Naive thymus-derived CD8-positive, alpha-beta T cell (primary cell): ENCODE data around the gene DCUN1D2. TPM values are rescaled to one million over a fixed set of nuclear protein-coding genes. Genes with fewer than 3 reads are reported as not detected.

Experiments
- ATAC-seq, 2 donors: fragments of 150-1000 bp; cut with Tn5 transposase in 1 of 2; sonication (Bioruptor Pico), chemical (Tn5 transposase) in 1 of 2; 1 replicate in 1 of 2; 2 replicates in 1 of 2; pipeline ENCODE4 v1.10.0; 2021; ENCODE audit warnings: mild to moderate bottlenecking in 2 of 2, moderate library complexity in 2 of 2
- POLR2A ChIA-PET: fragments of 350-600 bp; sonication (Branson Sonifier 250); formaldehyde crosslinking; loops from one replicate; lab custom pipeline; 2021; ENCODE audit warnings: antibody characterized with exemption; lab: Charles Lee
- DNase-seq, 10 donors: peaks; one replicate each; pipeline versions ENCODE4 v3.0.0 to v3.0.0-alpha.2; 2020 to 2022
- H3K27ac Mint-ChIP-seq, 10 donors: one replicate each; pipeline ENCODE4 v1.8.0; 2020 to 2022; ENCODE audit warnings: mild to moderate bottlenecking in 10 of 10, mixed read lengths in 10 of 10, moderate library complexity in 4 of 10, inconsistent platforms in 1 of 10
- H3K27me3 Mint-ChIP-seq, 5 donors: one replicate each; pipeline ENCODE4 v1.8.0; 2021 to 2022; ENCODE audit warnings: mixed read lengths in 5 of 5
- H3K36me3 Mint-ChIP-seq, 3 donors: one replicate each; pipeline ENCODE4 v1.8.0; 2020 to 2022; ENCODE audit warnings: mixed read lengths in 3 of 3, mild to moderate bottlenecking in 2 of 3, inconsistent platforms in 1 of 3
- H3K4me1 Mint-ChIP-seq, 4 donors: one replicate each; pipeline ENCODE4 v1.8.0; 2021 to 2022; ENCODE audit warnings: mixed read lengths in 4 of 4
- H3K4me3 Mint-ChIP-seq, 10 donors: one replicate each; pipeline ENCODE4 v1.8.0; 2020 to 2022; ENCODE audit warnings: mild to moderate bottlenecking in 10 of 10, mixed read lengths in 10 of 10, moderate library complexity in 6 of 10, inconsistent platforms in 1 of 10
- H3K9me3 Mint-ChIP-seq, 9 donors: one replicate each; pipeline ENCODE4 v1.8.0; 2020 to 2022; ENCODE audit warnings: mixed read lengths in 9 of 9, mild to moderate bottlenecking in 3 of 9, inconsistent platforms in 1 of 9, moderate library complexity in 1 of 9
- polyA plus RNA-seq, 3 donors: library from polyadenylated mRNA; unstranded; fragments of 300-500 nt; fragmentation: Illumina TruSeq; gene quantifications; one replicate each; pipeline ENCODE4 v1.2.3, GENCODE V29; 2021
- total RNA-seq, 8 experiments: library from RNA in 2 of 8; stranded (reverse) in 2 of 8; gene quantifications; one replicate each; pipeline ENCODE4 v1.2.3 and lab custom pipeline; 2021 to 2026

DCUN1D2 gene
- total and polyA plus RNA-seq, 5 experiments from 2014 or later, result 4.8 to 37.5 (median 11.4) TPM

DNA sequence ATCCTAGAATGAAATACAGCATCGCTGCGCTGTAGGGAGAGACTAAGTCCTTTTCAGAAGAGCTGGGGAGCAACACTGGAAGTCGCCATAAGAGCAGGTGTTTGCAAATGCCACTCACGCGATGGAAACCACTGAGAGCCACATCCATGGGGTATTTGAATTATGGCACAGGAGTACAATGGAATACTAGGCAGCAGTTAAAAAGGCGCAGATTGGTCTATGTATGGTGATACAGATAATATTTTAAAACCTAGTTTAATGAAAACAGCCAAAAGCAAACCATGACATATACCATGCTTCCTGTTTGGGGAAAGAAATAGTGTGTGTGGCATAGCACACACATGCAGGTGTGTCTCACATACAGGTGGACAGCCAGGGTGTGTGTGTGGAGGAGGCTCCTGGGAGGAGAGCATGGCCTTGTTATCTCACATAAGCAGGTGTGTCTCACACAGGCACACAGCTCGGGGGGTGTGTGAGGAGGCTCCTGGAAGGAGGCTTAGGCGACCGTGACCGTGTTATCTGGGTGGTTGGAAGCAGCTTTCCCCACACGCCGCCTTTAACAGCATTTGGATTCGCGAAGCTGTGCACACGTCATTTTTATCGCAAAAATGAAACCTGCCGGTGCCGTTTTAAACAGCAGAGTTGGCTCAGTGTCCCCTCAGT is 70.8 kb downstream of the DCUN1D2 start:
- peaks cover 4 to 23% (median 9%) of the 10 kb centered on the region in 5 donors for H3K27me3 Mint-ChIP-seq
- H3K9me3 Mint-ChIP-seq, result peaks cover 0 to 4% (median 0%) of the 10 kb centered on the region in 9 donors
- peaks cover 0 to 4% (median 0%) of the 10 kb centered on the region in 4 donors for H3K4me1 Mint-ChIP-seq
- peak overlapping the region in 1 of 10 donors; percentile 44 for H3K27ac Mint-ChIP-seq
- ATAC-seq (no peak), DNase-seq (no peak)
- no peak overlapping the region for H3K4me3 Mint-ChIP-seq
- POLR2A ChIA-PET, result no interaction called here
- H3K36me3 Mint-ChIP-seq, result no peaks in the 10 kb centered on the region

DNA sequence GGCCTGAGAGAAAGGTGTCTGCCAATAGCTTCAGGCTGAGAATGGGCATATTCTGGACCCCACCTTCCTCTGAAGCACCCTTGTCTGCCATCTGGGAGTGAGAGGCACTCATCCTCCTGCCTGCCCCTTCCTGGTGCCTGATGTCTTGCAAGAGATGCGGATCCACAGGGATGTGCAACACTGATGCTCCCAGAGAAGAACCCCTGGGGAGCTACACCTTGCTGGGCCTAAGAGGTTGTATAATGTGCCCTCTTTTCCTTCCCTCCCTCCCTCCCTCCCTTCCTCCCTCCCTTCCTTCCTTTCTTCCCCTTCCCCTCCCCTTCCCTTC is 71.8 kb downstream of the DCUN1D2 start:
- ATAC-seq, result no peak
- POLR2A ChIA-PET, result no interaction called here
- Mint-ChIP-seq H3K27me3 (peaks cover 4 to 23% (median 9%) of the 10 kb centered on the region in 5 donors), H3K4me3 (no peak overlapping the region), H3K9me3 (peaks cover 0 to 4% (median 0%) of the 10 kb centered on the region in 9 donors), H3K4me1 (peaks cover 0 to 4% (median 0%) of the 10 kb centered on the region in 4 donors), H3K36me3 (no peaks in the 10 kb centered on the region), H3K27ac (no peak overlapping the region)
- no peak for DNase-seq

DNA sequence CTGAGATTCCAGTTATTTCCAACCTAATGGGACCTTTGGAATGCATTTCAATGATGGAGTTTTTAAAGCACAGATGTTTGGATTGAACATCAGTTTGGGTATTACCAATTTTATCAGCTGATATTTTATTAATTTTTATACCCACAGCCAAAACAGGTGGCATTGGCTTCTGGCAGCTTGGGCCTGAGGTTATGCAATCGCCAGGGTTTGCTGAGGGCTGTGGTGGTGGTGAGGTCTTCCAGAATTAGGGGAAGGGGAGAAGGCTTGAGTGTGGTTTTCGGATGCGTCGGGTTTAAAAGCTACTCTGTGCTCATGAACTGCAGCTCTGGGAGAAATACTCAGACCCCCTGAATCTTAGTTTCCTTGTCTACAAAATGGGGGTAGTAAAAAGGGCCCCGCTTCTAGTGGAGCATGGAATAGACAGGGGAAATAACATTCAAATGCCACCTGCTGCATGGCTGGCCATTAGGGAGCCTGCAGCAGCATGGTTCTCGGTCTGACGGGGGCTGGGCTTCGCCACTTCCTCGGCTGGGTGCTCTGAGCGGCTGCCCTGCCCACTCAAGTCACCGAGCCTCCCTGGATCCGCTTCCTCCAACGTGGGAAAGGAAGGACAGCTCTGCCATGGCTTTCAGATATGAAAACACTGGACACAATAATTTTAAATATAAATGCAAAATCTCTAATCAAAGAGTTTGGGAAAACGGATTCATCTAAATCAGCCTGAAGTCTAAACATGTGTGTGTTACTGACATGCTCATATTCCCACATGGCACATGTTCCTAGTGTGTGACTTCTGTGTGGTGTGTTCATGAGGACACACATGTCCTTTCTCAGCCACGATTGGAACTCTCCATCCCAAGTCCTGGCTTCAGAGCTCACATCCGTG is 72.4 kb downstream of the DCUN1D2 start:
- POLR2A ChIA-PET, result no interaction called here
- peaks cover 4 to 23% (median 9%) of the 10 kb centered on the region in 5 donors for H3K27me3 Mint-ChIP-seq
- peaks cover 0 to 5% (median 0%) of the 10 kb centered on the region in 9 donors for H3K9me3 Mint-ChIP-seq
- DNase-seq, result no peak
- no peak for ATAC-seq
- no peak overlapping the region for H3K4me3 Mint-ChIP-seq
- H3K27ac Mint-ChIP-seq, result no peak overlapping the region
- H3K4me1 Mint-ChIP-seq, result peaks cover 0 to 4% (median 0%) of the 10 kb centered on the region in 4 donors
- no peaks in the 10 kb centered on the region for H3K36me3 Mint-ChIP-seq

DNA sequence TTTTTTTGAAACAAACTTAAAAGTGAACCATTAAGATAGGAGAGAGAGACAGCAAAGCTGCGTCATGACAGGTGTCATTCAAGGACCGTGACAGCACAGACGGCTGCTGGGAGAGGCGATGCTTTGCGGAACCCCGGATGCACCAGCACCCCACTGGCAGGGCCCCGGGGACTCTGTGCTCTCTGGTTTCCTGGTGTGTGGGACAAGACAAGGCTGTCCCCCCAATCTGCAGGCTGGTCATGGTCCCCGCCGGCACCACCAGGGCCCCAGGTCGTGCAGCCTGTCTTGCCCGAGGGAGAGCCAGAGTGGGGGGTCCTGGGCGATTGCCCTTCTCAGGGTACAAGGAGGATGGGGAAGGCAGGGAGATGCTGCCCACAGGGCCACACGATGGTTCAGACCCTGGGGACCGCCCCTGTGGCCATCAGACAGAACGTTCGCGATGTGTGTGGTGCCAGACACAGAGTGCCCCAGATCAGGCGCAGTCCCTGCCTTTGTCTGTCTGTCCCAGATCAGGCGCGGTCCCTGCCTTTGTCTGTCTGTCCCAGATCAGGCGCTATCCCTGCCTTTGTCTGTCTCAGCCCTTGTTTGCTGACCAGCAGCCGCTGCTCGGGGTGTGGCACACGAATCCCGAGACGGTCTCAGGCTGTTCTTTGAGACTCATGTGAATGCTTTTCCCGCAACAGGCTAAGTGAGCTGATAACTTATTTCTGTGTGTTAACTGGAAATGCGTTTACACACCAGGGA is 73.3 kb downstream of the DCUN1D2 start:
- peaks cover 0 to 6% (median 0%) of the 10 kb centered on the region in 9 donors for H3K9me3 Mint-ChIP-seq
- H3K27me3 Mint-ChIP-seq, result peaks cover 4 to 23% (median 9%) of the 10 kb centered on the region in 5 donors
- POLR2A ChIA-PET, result no interaction called here
- ATAC-seq (no peak), DNase-seq (no peak)
- H3K4me1 Mint-ChIP-seq, result peaks cover 0 to 4% (median 0%) of the 10 kb centered on the region in 4 donors
- no peak overlapping the region for H3K4me3 Mint-ChIP-seq
- H3K36me3 Mint-ChIP-seq, result no peaks in the 10 kb centered on the region
- peak overlapping the region in 1 of 10 donors; percentile 57 for H3K27ac Mint-ChIP-seq

DNA sequence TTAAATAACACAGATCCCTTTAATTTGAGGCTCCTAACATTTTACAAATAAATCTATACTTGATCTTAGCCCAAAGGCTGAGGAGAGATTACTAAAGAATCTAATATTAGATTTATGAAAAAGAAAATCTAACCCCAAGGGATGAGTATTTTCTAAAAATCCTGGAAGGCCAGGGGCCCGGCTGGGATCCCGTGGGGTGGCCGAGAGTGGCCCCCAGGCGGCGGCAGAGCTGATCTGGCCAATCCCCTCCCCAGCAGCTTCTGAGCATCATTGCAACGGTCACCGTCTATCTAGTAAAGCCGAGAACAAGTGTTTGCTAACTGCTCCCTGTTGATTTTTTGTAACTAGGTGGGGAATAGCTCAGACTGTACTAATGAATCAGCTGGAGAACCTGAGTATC is 74.7 kb downstream of the DCUN1D2 start:
- peaks cover 4 to 20% (median 9%) of the 10 kb centered on the region in 5 donors for H3K27me3 Mint-ChIP-seq
- DNase-seq, result no peak
- POLR2A ChIA-PET, result no interaction called here
- no peak overlapping the region for H3K4me3 Mint-ChIP-seq
- no peak overlapping the region for H3K27ac Mint-ChIP-seq
- ATAC-seq, result no peak
- no peaks in the 10 kb centered on the region for H3K36me3 Mint-ChIP-seq
- peaks cover 0 to 4% (median 0%) of the 10 kb centered on the region in 4 donors for H3K4me1 Mint-ChIP-seq
- peaks cover 0 to 6% (median 0%) of the 10 kb centered on the region in 9 donors for H3K9me3 Mint-ChIP-seq

DNA sequence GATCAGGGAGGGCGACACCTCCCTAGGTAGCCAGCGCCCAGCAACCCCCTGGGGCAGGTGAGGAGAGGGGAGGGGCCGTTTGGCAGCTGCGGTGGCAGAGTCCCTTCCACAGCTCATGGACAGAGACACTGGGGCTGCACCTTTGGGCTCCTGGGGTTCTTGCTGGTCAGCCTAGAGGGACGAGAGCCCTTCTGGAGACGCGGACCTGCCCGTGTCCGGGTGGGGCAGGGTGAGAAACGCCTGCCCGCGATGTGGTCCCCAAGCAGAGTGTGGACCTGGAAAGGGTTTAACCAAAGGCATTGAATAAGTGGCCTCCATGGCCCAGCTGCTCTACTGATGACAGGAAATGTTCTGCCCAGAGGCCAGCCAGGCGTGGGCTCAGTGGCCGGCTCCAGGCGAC is 75.5 kb downstream of the DCUN1D2 start:
- no peaks in the 10 kb centered on the region for H3K36me3 Mint-ChIP-seq
- H3K4me1 Mint-ChIP-seq, result peaks cover 0 to 4% (median 0%) of the 10 kb centered on the region in 4 donors
- no peak overlapping the region for H3K4me3 Mint-ChIP-seq
- ATAC-seq, result no peak
- peaks cover 0 to 6% (median 0%) of the 10 kb centered on the region in 9 donors for H3K9me3 Mint-ChIP-seq
- H3K27me3 Mint-ChIP-seq, result peaks cover 4 to 20% (median 7%) of the 10 kb centered on the region in 5 donors
- DNase-seq, result no peak
- H3K27ac Mint-ChIP-seq, result peak overlapping the region in 1 of 10 donors; percentile 34
- POLR2A ChIA-PET, result no interaction called here

DNA sequence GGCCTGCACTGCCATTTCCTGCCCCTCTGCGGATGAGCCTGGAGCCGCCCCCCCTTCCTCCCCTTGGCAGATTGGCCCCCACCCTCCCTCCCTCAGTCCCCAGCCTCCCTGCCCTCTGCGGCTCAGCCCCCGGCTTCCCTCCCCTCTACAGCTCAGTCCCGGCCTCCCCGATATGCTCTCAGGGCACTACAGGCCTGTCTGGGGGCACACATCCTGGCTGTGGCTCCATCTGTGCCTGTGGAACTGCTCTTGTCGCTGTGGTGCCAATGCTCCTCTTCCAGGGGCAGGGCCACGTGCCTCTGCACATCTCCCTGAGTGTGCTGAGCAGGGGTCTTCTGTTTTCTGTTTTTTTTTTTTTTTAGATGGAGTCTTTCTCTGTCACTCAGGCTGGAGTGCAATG is 76.2 kb downstream of the DCUN1D2 start:
- DNase-seq (no peak), ATAC-seq (no peak)
- peaks cover 4 to 15% (median 5%) of the 10 kb centered on the region in 5 donors for H3K27me3 Mint-ChIP-seq
- POLR2A ChIA-PET, result no interaction called here
- peaks cover 0 to 4% (median 0%) of the 10 kb centered on the region in 4 donors for H3K4me1 Mint-ChIP-seq
- H3K27ac Mint-ChIP-seq, result no peak overlapping the region
- H3K36me3 Mint-ChIP-seq, result no peaks in the 10 kb centered on the region
- peaks cover 0 to 4% (median 0%) of the 10 kb centered on the region in 9 donors for H3K9me3 Mint-ChIP-seq
- H3K4me3 Mint-ChIP-seq, result no peak overlapping the region

DNA sequence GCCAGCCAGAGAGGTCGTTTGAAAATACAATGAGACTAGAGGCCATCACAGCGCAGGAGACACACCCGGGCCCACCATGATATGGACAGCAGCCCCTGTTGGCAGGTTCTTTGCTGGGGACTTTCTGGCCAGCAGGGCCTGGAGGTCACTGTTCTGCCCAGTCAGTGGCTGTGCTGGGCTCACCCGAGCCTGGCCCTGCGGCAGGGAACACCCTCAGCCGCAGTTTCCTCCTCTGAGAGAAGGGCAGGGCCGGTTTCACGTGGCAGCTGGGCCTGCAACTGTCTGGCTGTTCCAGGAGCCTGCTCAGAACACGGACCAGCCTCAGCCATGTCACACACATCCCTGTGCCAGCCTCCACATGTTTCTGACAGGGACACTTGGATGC is 76.6 kb downstream of the DCUN1D2 start:
- no peak overlapping the region for H3K4me3 Mint-ChIP-seq
- peaks cover 0 to 2% (median 0%) of the 10 kb centered on the region in 9 donors for H3K9me3 Mint-ChIP-seq
- H3K36me3 Mint-ChIP-seq, result no peaks in the 10 kb centered on the region
- peaks cover 4 to 10% (median 4%) of the 10 kb centered on the region in 5 donors for H3K27me3 Mint-ChIP-seq
- POLR2A ChIA-PET, result no interaction called here
- peaks cover 0 to 4% (median 0%) of the 10 kb centered on the region in 4 donors for H3K4me1 Mint-ChIP-seq
- ATAC-seq, result no peak
- no peak for DNase-seq
- no peak overlapping the region for H3K27ac Mint-ChIP-seq

DNA sequence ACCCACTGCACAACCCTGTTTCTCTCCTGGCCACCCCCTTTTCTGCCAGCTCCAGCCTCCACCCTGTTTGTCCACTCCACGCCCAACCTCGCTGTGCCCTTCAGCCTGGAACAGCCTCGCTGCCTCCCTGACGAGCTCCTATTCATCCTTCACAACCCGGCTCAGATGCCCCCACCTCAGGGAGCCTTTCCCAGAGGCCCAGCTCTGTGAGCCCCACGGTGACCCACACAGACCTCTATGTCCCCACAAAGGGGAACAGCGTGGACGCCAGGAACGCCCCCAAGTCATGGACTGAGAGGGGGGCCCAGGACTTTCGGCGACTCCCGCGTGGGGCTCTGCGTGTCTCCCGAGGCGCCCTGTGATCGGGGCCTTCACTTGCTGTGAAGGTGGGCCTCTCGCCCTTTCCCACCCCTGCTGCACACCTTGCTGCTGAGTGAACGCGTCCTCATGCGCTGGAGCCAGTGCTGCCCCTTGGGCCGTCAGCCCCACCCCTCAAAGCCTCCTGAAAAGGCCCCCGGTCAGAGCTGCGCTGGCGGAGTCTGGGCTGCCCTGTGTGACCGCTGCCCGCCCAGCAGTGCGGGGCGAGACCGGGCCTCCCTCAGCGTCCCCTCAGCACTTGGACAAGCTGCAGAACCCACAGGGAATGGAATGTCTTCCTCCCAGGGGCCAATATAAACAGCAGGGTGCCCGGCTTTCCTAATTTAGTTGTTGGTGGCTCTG is 77.2 kb downstream of the DCUN1D2 start:
- ATAC-seq, result no peak
- Mint-ChIP-seq H3K36me3 (no peaks in the 10 kb centered on the region), H3K27ac (no peak overlapping the region), H3K4me3 (peak overlapping the region in 1 of 10 donors; percentile 33), H3K9me3 (peaks cover 0 to 2% (median 0%) of the 10 kb centered on the region in 9 donors), H3K4me1 (peaks cover 0 to 4% (median 0%) of the 10 kb centered on the region in 4 donors), H3K27me3 (peaks cover 4 to 12% (median 4%) of the 10 kb centered on the region in 5 donors)
- DNase-seq, result no peak
- POLR2A ChIA-PET, result no interaction called here

DNA sequence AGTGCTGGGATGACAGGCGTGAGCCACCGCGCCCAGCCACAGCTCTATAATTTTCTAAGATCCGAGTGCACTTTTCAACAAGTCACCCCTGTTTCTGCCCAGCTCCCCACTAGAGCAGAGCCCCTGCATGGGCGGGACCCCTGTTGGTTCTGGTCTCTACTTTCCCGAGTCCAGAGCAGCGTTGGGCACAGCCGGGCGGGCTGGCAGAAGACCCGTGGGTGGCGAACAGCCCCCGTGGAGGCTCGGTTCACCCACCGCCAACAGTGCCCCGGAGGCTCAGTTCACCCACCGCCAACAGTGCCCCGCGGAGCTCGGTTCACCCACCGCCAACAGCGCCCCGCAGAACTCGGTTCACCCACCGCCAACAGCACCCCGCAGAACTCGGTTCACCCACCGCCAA is 78.1 kb downstream of the DCUN1D2 start:
- Mint-ChIP-seq H3K27me3 (peaks cover 5 to 19% (median 7%) of the 10 kb centered on the region in 5 donors), H3K9me3 (peaks cover 0 to 2% (median 0%) of the 10 kb centered on the region in 9 donors), H3K27ac (no peak overlapping the region), H3K4me1 (peaks cover 0 to 4% (median 0%) of the 10 kb centered on the region in 4 donors), H3K36me3 (no peaks in the 10 kb centered on the region), H3K4me3 (no peak overlapping the region)
- POLR2A ChIA-PET, result no interaction called here
- DNase-seq (no peak), ATAC-seq (no peak)

DNA sequence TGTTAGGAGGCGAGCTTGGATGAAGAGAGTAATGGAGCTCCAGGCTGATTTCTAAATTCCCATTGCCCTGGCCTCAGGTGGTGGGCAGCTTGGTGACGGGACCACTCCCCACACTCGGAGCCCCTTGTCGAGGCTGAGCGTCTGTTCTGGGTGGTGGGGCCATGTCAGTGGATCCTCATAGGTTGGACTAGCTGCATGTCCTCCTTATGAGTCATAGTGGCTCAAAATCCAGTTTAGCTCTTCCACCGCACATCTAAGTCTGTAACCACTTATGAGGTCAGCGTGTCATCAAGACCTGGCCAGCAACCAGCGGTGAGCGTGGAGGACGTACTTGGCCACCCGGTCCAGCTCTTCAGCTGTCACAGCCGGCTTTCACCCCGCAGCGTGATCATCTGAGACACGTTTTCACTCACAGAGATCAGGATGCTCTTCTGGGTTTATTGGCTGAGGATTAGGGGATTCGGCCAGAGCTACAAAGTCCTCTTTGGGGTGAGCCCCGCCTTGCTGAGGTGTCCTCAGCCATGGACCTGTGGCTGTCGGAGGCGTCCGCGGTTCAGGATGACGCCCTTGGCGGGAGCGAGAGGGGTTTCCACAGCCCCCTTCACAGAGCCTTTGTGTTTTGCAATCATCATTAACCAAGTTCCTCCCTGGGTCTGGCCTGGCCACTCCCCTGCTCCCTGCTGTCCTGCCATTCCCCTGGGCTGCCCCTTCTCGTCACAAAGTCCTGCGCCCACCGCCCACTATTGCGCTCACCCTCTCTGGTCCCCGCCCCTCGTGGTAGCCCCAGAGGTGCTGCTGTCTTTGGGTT is 79.1 kb downstream of the DCUN1D2 start:
- H3K27ac Mint-ChIP-seq, result no peak overlapping the region
- H3K4me3 Mint-ChIP-seq, result no peak overlapping the region
- DNase-seq (no peak), ATAC-seq (no peak)
- peaks cover 3 to 15% (median 3%) of the 10 kb centered on the region in 5 donors for H3K27me3 Mint-ChIP-seq
- POLR2A ChIA-PET, result no interaction called here
- no peaks in the 10 kb centered on the region for H3K4me1 Mint-ChIP-seq
- H3K36me3 Mint-ChIP-seq, result no peaks in the 10 kb centered on the region
- H3K9me3 Mint-ChIP-seq, result peaks cover 0 to 2% (median 0%) of the 10 kb centered on the region in 9 donors
